SU-DHL-6 (cell line): ENCODE measurements around the gene CCND1.
"Not testable (repeated sequence)": the region's sequence is repeated elsewhere in the genome, so short reads cannot be mapped to it uniquely, and the experiment has no call there.

Experiments used
- H2AFZ ChIP-seq: fragments of 200-600 bp; sonication (generic); 2 replicates; pipeline ENCODE4 v1.6.1; 2014; ENCODE audit warnings: low read depth, mild to moderate bottlenecking, moderate library complexity, mixed read lengths, antibody characterized with exemption, low read length; ENCODE audit not compliant: severe bottlenecking
- H3F3A ChIP-seq: fragments of 200-600 bp; shearing (Covaris generic); 2 replicates; pipeline ENCODE4 v1.6.0; 2016; ENCODE audit warnings: antibody characterized with exemption, mild to moderate bottlenecking; ENCODE audit not compliant: insufficient read depth
- H3K27ac ChIP-seq: fragments of 200-600 bp; sonication (generic); 2 replicates; pipeline ENCODE4 v1.5.1; 2016; ENCODE audit warnings: low read depth, mild to moderate bottlenecking, low read length, moderate library complexity, mixed read lengths
- H3K27me3 ChIP-seq: fragments of 200-600 bp; sonication (generic), shearing (Covaris generic); 2 replicates; pipeline ENCODE4 v1.6.0; 2014; ENCODE audit warnings: mild to moderate bottlenecking, low read length
- H3K36me3 ChIP-seq: fragments of 200-600 bp; sonication (generic); 2 replicates; pipeline ENCODE4 v1.6.1; 2014; ENCODE audit warnings: mild to moderate bottlenecking, low read length, mixed read lengths
- H3K4me2 ChIP-seq: fragments of 300-600, 200-600 bp; shearing (Covaris generic), sonication (generic); 2 replicates; pipeline ENCODE4 v1.6.0; 2014; ENCODE audit warnings: low read length, low read depth, mild to moderate bottlenecking; ENCODE audit not compliant: poor library complexity, severe bottlenecking
- H3K4me3 ChIP-seq: fragments of 200-600 bp; sonication (generic); 2 replicates; pipeline ENCODE4 v1.5.1; 2014; ENCODE audit warnings: antibody characterized with exemption, low read length, mild to moderate bottlenecking, mixed read lengths; ENCODE audit not compliant: insufficient read depth, poor library complexity, severe bottlenecking
- H3K79me2 ChIP-seq: fragments of 200-600 bp; sonication (generic); 2 replicates; pipeline ENCODE4 v1.6.1; 2014; ENCODE audit warnings: mild to moderate bottlenecking, low read length, moderate library complexity; ENCODE audit not compliant: insufficient read depth
- H3K9ac ChIP-seq: fragments of 200-600 bp; sonication (generic); 2 replicates; pipeline ENCODE4 v1.7.0; 2014; ENCODE audit warnings: mild to moderate bottlenecking, low read length
- H3K9me2 ChIP-seq: fragments of 200-600 bp; sonication (generic); replicated peaks from 2 replicates; pipeline ENCODE4 v1.6.1; 2014; ENCODE audit warnings: low read length; ENCODE audit not compliant: insufficient read depth
- H3K9me3 ChIP-seq: fragments of 200-600 bp; sonication (generic); 2 replicates; pipeline ENCODE4 v1.6.1; 2014; ENCODE audit warnings: low read length, mixed read lengths; ENCODE audit not compliant: insufficient read depth
- H4K20me1 ChIP-seq: fragments of 200-600 bp; sonication (generic); 2 replicates; pipeline ENCODE4 v1.6.1; 2014; ENCODE audit warnings: low read depth, mild to moderate bottlenecking, antibody characterized with exemption, low read length, moderate library complexity, mixed read lengths
- CTCF ChIP-seq: fragments of 200-600 bp; sonication (generic); IDR thresholded peaks from one replicate; pipeline ENCODE4 v1.5.1; 2017; ENCODE audit warnings: antibody characterized with exemption, mild to moderate bottlenecking, low read length, moderate library complexity; ENCODE audit not compliant: insufficient read depth, poor library complexity, severe bottlenecking
- EZH2phosphoT487 ChIP-seq: fragments of 200-600 bp; sonication (generic), shearing (Covaris generic); conservative IDR thresholded peaks from 2 replicates; pipeline ENCODE4 v1.6.1; 2018; ENCODE audit warnings: mild to moderate bottlenecking, antibody characterized with exemption, low read length, moderate library complexity, mixed read lengths

The CCND1 gene

DNA sequence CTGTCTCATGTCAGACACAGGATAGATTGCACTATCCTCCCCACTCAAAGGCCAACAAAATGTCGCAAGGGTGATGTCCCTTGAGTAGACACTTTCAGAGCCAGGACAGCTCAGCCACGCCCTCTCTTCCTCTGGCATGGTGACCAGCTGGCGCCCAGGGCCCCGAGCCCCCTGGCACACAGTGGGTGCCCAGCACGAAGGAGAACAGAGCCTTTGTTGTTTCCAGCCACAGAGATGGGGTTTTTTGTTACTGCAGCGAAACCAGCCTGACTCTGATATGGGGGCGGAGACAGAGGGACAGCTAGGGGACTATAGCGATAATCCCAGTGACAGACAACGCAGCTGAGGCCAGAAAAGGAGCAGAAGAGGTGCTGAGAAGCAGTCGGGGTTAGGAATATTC is 23.3 kb upstream of the CCND1 start:
- Histone ChIP-seq H3K4me3 (no peak overlapping the region), H3K27ac (no peak overlapping the region), H3F3A (no peaks in the 10 kb centered on the region), H3K36me3 (no peaks in the 10 kb centered on the region), H3K4me2 (no peak overlapping the region), H3K9me3 (no peaks in the 10 kb centered on the region), H3K79me2 (no peaks in the 10 kb centered on the region), H2AFZ (no peak overlapping the region), H3K9me2 (no peaks in the 10 kb centered on the region), H4K20me1 (no peaks in the 10 kb centered on the region), H3K9ac (no peak overlapping the region), H3K27me3 (no peaks in the 10 kb centered on the region)
- TF ChIP-seq EZH2phosphoT487 (no peak), CTCF (no peak)

DNA sequence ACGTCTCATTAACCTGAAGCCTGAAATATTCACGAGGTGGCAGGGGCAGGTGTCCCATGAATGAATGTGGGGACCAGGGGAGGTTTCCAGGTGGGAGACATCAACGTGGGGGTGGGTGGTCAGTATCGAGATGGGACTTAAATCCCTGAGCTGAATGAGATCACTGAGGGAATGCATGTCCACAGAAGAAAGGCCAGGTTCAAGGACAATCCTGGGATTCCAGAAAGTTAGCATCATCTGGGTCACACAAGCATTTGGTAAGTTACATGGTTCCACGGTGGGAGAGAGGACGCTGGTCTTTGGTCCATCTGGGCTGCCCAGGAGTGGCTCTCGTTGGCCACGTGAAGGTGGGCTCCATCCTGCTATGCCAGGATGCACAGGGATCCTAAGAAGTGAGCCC is 22.7 kb upstream of the CCND1 start:
- Histone ChIP-seq H3K9me3 (no peaks in the 10 kb centered on the region), H3F3A (no peaks in the 10 kb centered on the region), H3K79me2 (no peaks in the 10 kb centered on the region), H3K4me2 (no peak overlapping the region), H4K20me1 (no peaks in the 10 kb centered on the region), H3K9ac (no peak overlapping the region), H2AFZ (no peak overlapping the region), H3K27ac (no peak overlapping the region), H3K36me3 (no peaks in the 10 kb centered on the region), H3K27me3 (no peaks in the 10 kb centered on the region), H3K9me2 (no peaks in the 10 kb centered on the region), H3K4me3 (no peak overlapping the region)
- TF ChIP-seq EZH2phosphoT487 (no peak), CTCF (no peak)

GRCh38 chr11:69620683-69621290 is 20.2 kb upstream of the CCND1 start:
- no peak overlapping the region for H3K4me3 ChIP-seq
- H3K9me2 ChIP-seq, result no peaks in the 10 kb centered on the region
- H3K4me2 ChIP-seq, result no peak overlapping the region
- H3K27me3 ChIP-seq, result no peaks in the 10 kb centered on the region
- no peaks in the 10 kb centered on the region for H3F3A ChIP-seq
- no peak for TF ChIP-seq CTCF
- no peak for TF ChIP-seq EZH2phosphoT487
- H3K9me3 ChIP-seq, result no peaks in the 10 kb centered on the region
- H3K36me3 ChIP-seq, result no peaks in the 10 kb centered on the region
- no peak overlapping the region for H3K27ac ChIP-seq
- H3K79me2 ChIP-seq, result no peaks in the 10 kb centered on the region
- H4K20me1 ChIP-seq, result no peaks in the 10 kb centered on the region
- H3K9ac ChIP-seq, result no peak overlapping the region
- no peak overlapping the region for H2AFZ ChIP-seq

- not testable (repeated sequence) for H3K36me3 ChIP-seq, H3F3A ChIP-seq, H3K9me3 ChIP-seq, H3K27ac ChIP-seq, H3K79me2 ChIP-seq, H3K4me2 ChIP-seq, H3K27me3 ChIP-seq, H3K9ac ChIP-seq, H2AFZ ChIP-seq, H4K20me1 ChIP-seq, H3K4me3 ChIP-seq, H3K9me2 ChIP-seq
Observed at GRCh38 chr11:69622097-69622681, 18.8 kb upstream of the CCND1 start.
